Tibial nerve (tissue), 4 donors: ENCODE results near the gene TM9SF2.

ENCODE experiments used
- EP300 ChIP-seq, 2 donors: sonication (generic); formaldehyde crosslinking; IDR thresholded peaks; one replicate each; pipeline ENCODE4 v1.6.1; 2017; ENCODE audit warnings: antibody characterized with exemption in 2 of 2, mild to moderate bottlenecking in 1 of 2
- POLR2A ChIP-seq, 2 donors: fragments of 450-650 bp; IDR thresholded peaks; one replicate each; pipeline ENCODE4 v1.6.1; 2017; ENCODE audit warnings: antibody characterized with exemption in 2 of 2, mild to moderate bottlenecking in 2 of 2, moderate library complexity in 2 of 2
- TF ChIP-seq, protein P1 (sequence below), 5 experiments: fragments of 200-600 bp in 3 of 5; fragments of 450-650 bp in 2 of 5; sonication (generic) in 3 of 5; IDR thresholded peaks; one replicate each; pipeline ENCODE4 v1.5.1; 2016 to 2019; ENCODE audit warnings: antibody characterized with exemption in 5 of 5, mild to moderate bottlenecking in 3 of 5, moderate library complexity in 2 of 5

GRCh38 chr13:99507054-99507453 lies 5.8 kb downstream of the TM9SF2 start:
- TF ChIP-seq, protein P1, sequence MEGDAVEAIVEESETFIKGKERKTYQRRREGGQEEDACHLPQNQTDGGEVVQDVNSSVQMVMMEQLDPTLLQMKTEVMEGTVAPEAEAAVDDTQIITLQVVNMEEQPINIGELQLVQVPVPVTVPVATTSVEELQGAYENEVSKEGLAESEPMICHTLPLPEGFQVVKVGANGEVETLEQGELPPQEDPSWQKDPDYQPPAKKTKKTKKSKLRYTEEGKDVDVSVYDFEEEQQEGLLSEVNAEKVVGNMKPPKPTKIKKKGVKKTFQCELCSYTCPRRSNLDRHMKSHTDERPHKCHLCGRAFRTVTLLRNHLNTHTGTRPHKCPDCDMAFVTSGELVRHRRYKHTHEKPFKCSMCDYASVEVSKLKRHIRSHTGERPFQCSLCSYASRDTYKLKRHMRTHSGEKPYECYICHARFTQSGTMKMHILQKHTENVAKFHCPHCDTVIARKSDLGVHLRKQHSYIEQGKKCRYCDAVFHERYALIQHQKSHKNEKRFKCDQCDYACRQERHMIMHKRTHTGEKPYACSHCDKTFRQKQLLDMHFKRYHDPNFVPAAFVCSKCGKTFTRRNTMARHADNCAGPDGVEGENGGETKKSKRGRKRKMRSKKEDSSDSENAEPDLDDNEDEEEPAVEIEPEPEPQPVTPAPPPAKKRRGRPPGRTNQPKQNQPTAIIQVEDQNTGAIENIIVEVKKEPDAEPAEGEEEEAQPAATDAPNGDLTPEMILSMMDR (IDR thresholded peaks at IDR 0.05) = no peak
- no peak for TF ChIP-seq POLR2A (IDR thresholded peaks at IDR 0.05)
- TF ChIP-seq EP300 (IDR thresholded peaks at IDR 0.05) = no peak
